Left cardiac atrium (tissue), 4 donors: ENCODE measurements around the gene C10orf67. TPM values are rescaled to one million over a fixed set of nuclear protein-coding genes. Genes with fewer than 3 reads are reported as not detected.

Experiments used
- ATAC-seq, 2 donors: fragments of 200-7000 bp; cut with Tn5 transposase; one replicate each; pipeline ENCODE4 v1.9.1; 2020; ENCODE audit warnings: mild to moderate bottlenecking in 2 of 2, moderate library complexity in 2 of 2
- DNase-seq: peaks from one replicate; pipeline ENCODE4 v3.0.0-alpha.2; 2020
- intact Hi-C, 2 donors: fragments of 100-400 bp; cut with DNase I; formaldehyde crosslinking; loops; one replicate each; pipeline versions ENCODE4 v1.14.1 to v1.15.1; 2022 to 2023
- total RNA-seq, 2 donors: library from RNA; stranded (reverse); fragmentation: NEBNext Ultra II Directional; extraction: Animal tissue kit (Norgen Biotek cat#: 25700); gene quantifications; one replicate each; pipeline ENCODE4 v1.2.1, GENCODE V29; 2021
- donor health status: DM: no; HTN: yes; CAD: no.
- donor health status: DM: no; HTN: yes; CAD: no; lungs with severe emphysema.
- donor health status: DM: yes; HTN: yes; CAD: no.
- donor health status: Dilated cardiomyopathy.

Gene C10orf67
- total RNA-seq, 2 donors from 2014 or later: 0.10 to 0.27 TPM

- DNase-seq: no peak
- intact Hi-C loops: no loop called here
- no peak for ATAC-seq
These were observed 152.6 kb downstream of the C10orf67 start, which contains the start of gene PTF1A for GRCh38 chr10:23191764-23192711. Gene PTF1A, plus strand, starts transcription at chr10:23192312. Its CDS starts 219 bp downstream, at chr10:23192531.

GRCh38 chr10:23190872-23191763 is 153.5 kb downstream of the C10orf67 start:
- DNase-seq: no peak
- intact Hi-C loops: no loop called here
- no peak for ATAC-seq

- DNase-seq (no peak), ATAC-seq (no peak)
- intact Hi-C loops: no loop called here
These were observed 155.6 kb downstream of the C10orf67 start for GRCh38 chr10:23189024-23189423.

- intact Hi-C loops: no loop called here
- no peak for DNase-seq
- ATAC-seq: no peak
These were observed 157.4 kb downstream of the C10orf67 start for GRCh38 chr10:23187155-23187554.

- DNase-seq (no peak), ATAC-seq (no peak)
- intact Hi-C loops: no loop called here
These were observed 157.9 kb downstream of the C10orf67 start for GRCh38 chr10:23186697-23187096.

- ATAC-seq (no peak), DNase-seq (no peak)
- intact Hi-C loops: no loop called here
These were observed 158.4 kb downstream of the C10orf67 start for GRCh38 chr10:23186178-23186577.

- intact Hi-C loops: no loop called here
- DNase-seq (no peak), ATAC-seq (no peak)
These were observed 169.6 kb downstream of the C10orf67 start for GRCh38 chr10:23174977-23175512.

- DNase-seq (no peak), ATAC-seq (no peak)
- intact Hi-C loops: no loop called here
These were observed 170.3 kb downstream of the C10orf67 start for GRCh38 chr10:23174074-23174976.

GRCh38 chr10:23173214-23174073 is 171.2 kb downstream of the C10orf67 start:
- ATAC-seq (no peak), DNase-seq (no peak)
- intact Hi-C loops: no loop called here

- intact Hi-C loops: no loop called here
- no peak for DNase-seq
- no peak for ATAC-seq
These were observed 172.0 kb downstream of the C10orf67 start for GRCh38 chr10:23172429-23173213.

GRCh38 chr10:23171232-23171876 is 173.2 kb downstream of the C10orf67 start:
- intact Hi-C loops: no loop called here
- DNase-seq (no peak), ATAC-seq (peak in 1 of 2 donors; percentile 44)

- ATAC-seq (peak; percentile 65 to 81), DNase-seq (no peak)
- intact Hi-C loops: loop anchor here in 1 of 2 donors (2.0 to 5.0 kb wide), 3 partner anchors 134 to 544 kb away; no protein-coding TSS in a partner anchor
These were observed 186.2 kb downstream of the C10orf67 start for GRCh38 chr10:23158370-23158769.

GRCh38 chr10:23157691-23158369 is 186.8 kb downstream of the C10orf67 start:
- intact Hi-C loops: loop anchor here in 1 of 2 donors (2.0 to 5.0 kb wide), 3 partner anchors 135 to 545 kb away; no protein-coding TSS in a partner anchor
- peak in 1 of 2 donors; percentile 47 for ATAC-seq
- DNase-seq: no peak

- DNase-seq: no peak
- no peak for ATAC-seq
- intact Hi-C loops: loop anchor here in 1 of 2 donors (5.0 kb wide), 1 partner anchor 370 kb away; no protein-coding TSS in a partner anchor
These were observed 187.3 kb downstream of the C10orf67 start for GRCh38 chr10:23157239-23157681.

GRCh38 chr10:23156447-23157150 is 188.0 kb downstream of the C10orf67 start:
- ATAC-seq: no peak
- DNase-seq: no peak
- intact Hi-C loops: loop anchor here in 1 of 2 donors (5.0 kb wide), 1 partner anchor 371 kb away; no protein-coding TSS in a partner anchor
